Panc1 (cell line): ENCODE data around the gene WDR49. TPM values are rescaled to one million over a fixed set of nuclear protein-coding genes. Genes with fewer than 3 reads are reported as not detected.

ENCODE experiments used
- ATAC-seq: fragments of 200-7000 bp; cut with Tn5 transposase; 2 replicates; pipeline ENCODE4 v1.9.1; 2020; ENCODE audit warnings: mild to moderate bottlenecking, moderate library complexity
- BruUV-seq: library from RNA; stranded (reverse); fragments of 400-500 nt; replicated peaks from 2 replicates; lab custom pipeline; 2021; lab: Mats Ljungman, UMichigan
- CTCF ChIA-PET: fragments of 300-600 bp; sonication (Branson Sonifier 250); formaldehyde crosslinking; loops from one replicate; lab custom pipeline; 2022; ENCODE audit warnings: antibody characterized with exemption; lab: Charles Lee
- POLR2A ChIA-PET: fragments of 300-600 bp; sonication (Branson Sonifier 250); formaldehyde crosslinking; loops from one replicate; lab custom pipeline; 2022; ENCODE audit warnings: antibody characterized with exemption; lab: Charles Lee
- DNase-seq: peaks from one replicate; pipeline ENCODE4 v3.0.0-alpha.2; 2010; ENCODE audit warnings: low read depth, low spot score
- H3K27ac ChIP-seq: 2 replicates; pipeline ENCODE4 v1.5.1; 2011; ENCODE audit warnings: mild to moderate bottlenecking, low read length, inconsistent platforms
- H3K27me3 ChIP-seq: fragments of 200-500 bp; sonication (Bioruptor generic); 2 replicates; pipeline ENCODE4 v1.6.0; 2014; ENCODE audit warnings: low read length, inconsistent platforms; ENCODE audit not compliant: control insufficient read depth, insufficient read depth
- H3K36me3 ChIP-seq: fragments of 200-500 bp; sonication (Bioruptor generic); 2 replicates; pipeline ENCODE4 v1.5.1; 2014; ENCODE audit warnings: inconsistent platforms, mild to moderate bottlenecking, low read length, moderate library complexity; ENCODE audit not compliant: control insufficient read depth, insufficient read depth
- H3K4me1 ChIP-seq: 2 replicates; pipeline ENCODE4 v1.5.1; 2011; ENCODE audit warnings: inconsistent platforms, mild to moderate bottlenecking, low read length, moderate library complexity; ENCODE audit not compliant: control insufficient read depth, insufficient read depth
- H3K4me3 ChIP-seq, 2 experiments: 2 replicates each; pipeline ENCODE4 v1.5.1; 2011 to 2012; ENCODE audit warnings: low read depth in 2 of 2, low read length in 2 of 2, mild to moderate bottlenecking in 2 of 2, inconsistent platforms in 1 of 2, moderate library complexity in 1 of 2
- H3K9me3 ChIP-seq: fragments of 200-500 bp; sonication (Bioruptor generic); 2 replicates; pipeline ENCODE4 v1.5.1; 2014; ENCODE audit warnings: low read depth, mild to moderate bottlenecking, inconsistent platforms, low read length, moderate library complexity; ENCODE audit not compliant: control insufficient read depth, insufficient read depth
- POLR2AphosphoS5 ChIP-seq: IDR thresholded peaks from 2 replicates; pipeline ENCODE4 v1.6.1; 2012; ENCODE audit warnings: mild to moderate bottlenecking, low read depth, low read length, moderate library complexity
- SIN3A ChIP-seq: IDR thresholded peaks from 2 replicates; pipeline ENCODE4 v1.6.1; 2012; ENCODE audit warnings: low read depth, mild to moderate bottlenecking, low read length, moderate library complexity, borderline replicate concordance; ENCODE audit not compliant: insufficient read depth
- TCF7L2 ChIP-seq: IDR thresholded peaks from 2 replicates; pipeline ENCODE4 v1.6.1; 2011; ENCODE audit warnings: mild to moderate bottlenecking, low read depth, low read length, inconsistent platforms
- in situ Hi-C: cut with HindIII; loops from 2 replicates; pipeline ENCODE4 v1.10.0; 2016; ENCODE audit warnings: low sequenced_read_pairs, low pct_unique_long_range_greater_than_20kb
- intact Hi-C: fragments of 100-400 bp; cut with micrococcal nuclease; formaldehyde crosslinking; loops from one replicate; pipeline ENCODE4 v1.10.0; 2022; ENCODE audit not compliant: unreplicated experiment
- total RNA-seq: library from RNA; stranded (reverse); gene quantifications from one replicate; pipeline ENCODE4 v1.2.1, GENCODE V29; 2021; ENCODE audit not compliant: unreplicated experiment
- TF ChIP-seq, protein P1 (sequence below), 2 experiments: IDR thresholded peaks; 2 replicates each; pipeline ENCODE4 v1.6.1; 2011 to 2012; ENCODE audit warnings: low read depth in 2 of 2, control low read depth in 1 of 2, low read length in 1 of 2, mild to moderate bottlenecking in 1 of 2, moderate library complexity in 1 of 2; ENCODE audit not compliant: insufficient read depth in 1 of 2
- TF ChIP-seq, protein P2 (sequence below): fragments of 450-650 bp; IDR thresholded peaks from 2 replicates; pipeline ENCODE4 v1.5.1; 2017; ENCODE audit warnings: mild to moderate bottlenecking

The WDR49 gene
- total RNA-seq, 1 experiment from 2014 or later = 0.23 TPM

DNA sequence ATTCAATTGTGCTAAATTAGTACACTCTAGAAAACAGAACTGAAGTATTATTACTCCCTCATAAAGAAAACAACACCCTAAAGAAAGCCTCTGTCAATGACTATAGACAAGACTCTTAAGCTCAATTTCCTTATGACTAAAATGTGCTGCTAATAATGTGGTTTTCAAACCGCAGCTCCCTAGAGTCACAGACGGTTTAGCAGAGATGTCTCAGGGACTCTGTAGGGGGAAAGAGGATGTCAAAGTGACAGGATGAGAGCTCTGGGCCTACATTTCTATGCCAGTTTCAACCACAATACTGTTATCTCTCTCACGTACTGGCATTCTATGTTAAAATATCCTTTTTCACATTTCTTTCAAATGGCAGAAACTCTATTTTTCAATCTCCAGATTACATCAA, 37.6 kb upstream of the WDR49 start:
- DNase-seq (no peak), ATAC-seq (no peak)
- BruUV-seq = no TSS peak
- POLR2A ChIA-PET = no interaction called here
- in situ Hi-C loops (no loop called here), intact Hi-C loops (no loop called here)
- Histone ChIP-seq H3K27me3 (no peaks in the 10 kb centered on the region), H3K4me1 (no peaks in the 10 kb centered on the region), H3K4me3 (no peak overlapping the region), H3K27ac (no peak overlapping the region), H3K9me3 (no peaks in the 10 kb centered on the region), H3K36me3 (peaks cover 32% of the 10 kb centered on the region)
- CTCF ChIA-PET = no interaction called here
- no peak for TF ChIP-seq TCF7L2
- TF ChIP-seq, protein P1, sequence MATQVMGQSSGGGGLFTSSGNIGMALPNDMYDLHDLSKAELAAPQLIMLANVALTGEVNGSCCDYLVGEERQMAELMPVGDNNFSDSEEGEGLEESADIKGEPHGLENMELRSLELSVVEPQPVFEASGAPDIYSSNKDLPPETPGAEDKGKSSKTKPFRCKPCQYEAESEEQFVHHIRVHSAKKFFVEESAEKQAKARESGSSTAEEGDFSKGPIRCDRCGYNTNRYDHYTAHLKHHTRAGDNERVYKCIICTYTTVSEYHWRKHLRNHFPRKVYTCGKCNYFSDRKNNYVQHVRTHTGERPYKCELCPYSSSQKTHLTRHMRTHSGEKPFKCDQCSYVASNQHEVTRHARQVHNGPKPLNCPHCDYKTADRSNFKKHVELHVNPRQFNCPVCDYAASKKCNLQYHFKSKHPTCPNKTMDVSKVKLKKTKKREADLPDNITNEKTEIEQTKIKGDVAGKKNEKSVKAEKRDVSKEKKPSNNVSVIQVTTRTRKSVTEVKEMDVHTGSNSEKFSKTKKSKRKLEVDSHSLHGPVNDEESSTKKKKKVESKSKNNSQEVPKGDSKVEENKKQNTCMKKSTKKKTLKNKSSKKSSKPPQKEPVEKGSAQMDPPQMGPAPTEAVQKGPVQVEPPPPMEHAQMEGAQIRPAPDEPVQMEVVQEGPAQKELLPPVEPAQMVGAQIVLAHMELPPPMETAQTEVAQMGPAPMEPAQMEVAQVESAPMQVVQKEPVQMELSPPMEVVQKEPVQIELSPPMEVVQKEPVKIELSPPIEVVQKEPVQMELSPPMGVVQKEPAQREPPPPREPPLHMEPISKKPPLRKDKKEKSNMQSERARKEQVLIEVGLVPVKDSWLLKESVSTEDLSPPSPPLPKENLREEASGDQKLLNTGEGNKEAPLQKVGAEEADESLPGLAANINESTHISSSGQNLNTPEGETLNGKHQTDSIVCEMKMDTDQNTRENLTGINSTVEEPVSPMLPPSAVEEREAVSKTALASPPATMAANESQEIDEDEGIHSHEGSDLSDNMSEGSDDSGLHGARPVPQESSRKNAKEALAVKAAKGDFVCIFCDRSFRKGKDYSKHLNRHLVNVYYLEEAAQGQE (IDR thresholded peaks at IDR 0.05; ENCODE audit: insufficient read depth in 1 of 2, low read depth in 2 of 2, low read length in 1 of 2) = no peak
- TF ChIP-seq POLR2AphosphoS5 = no peak
- TF ChIP-seq SIN3A = no peak
- TF ChIP-seq, protein P2, sequence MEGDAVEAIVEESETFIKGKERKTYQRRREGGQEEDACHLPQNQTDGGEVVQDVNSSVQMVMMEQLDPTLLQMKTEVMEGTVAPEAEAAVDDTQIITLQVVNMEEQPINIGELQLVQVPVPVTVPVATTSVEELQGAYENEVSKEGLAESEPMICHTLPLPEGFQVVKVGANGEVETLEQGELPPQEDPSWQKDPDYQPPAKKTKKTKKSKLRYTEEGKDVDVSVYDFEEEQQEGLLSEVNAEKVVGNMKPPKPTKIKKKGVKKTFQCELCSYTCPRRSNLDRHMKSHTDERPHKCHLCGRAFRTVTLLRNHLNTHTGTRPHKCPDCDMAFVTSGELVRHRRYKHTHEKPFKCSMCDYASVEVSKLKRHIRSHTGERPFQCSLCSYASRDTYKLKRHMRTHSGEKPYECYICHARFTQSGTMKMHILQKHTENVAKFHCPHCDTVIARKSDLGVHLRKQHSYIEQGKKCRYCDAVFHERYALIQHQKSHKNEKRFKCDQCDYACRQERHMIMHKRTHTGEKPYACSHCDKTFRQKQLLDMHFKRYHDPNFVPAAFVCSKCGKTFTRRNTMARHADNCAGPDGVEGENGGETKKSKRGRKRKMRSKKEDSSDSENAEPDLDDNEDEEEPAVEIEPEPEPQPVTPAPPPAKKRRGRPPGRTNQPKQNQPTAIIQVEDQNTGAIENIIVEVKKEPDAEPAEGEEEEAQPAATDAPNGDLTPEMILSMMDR = no peak

DNA sequence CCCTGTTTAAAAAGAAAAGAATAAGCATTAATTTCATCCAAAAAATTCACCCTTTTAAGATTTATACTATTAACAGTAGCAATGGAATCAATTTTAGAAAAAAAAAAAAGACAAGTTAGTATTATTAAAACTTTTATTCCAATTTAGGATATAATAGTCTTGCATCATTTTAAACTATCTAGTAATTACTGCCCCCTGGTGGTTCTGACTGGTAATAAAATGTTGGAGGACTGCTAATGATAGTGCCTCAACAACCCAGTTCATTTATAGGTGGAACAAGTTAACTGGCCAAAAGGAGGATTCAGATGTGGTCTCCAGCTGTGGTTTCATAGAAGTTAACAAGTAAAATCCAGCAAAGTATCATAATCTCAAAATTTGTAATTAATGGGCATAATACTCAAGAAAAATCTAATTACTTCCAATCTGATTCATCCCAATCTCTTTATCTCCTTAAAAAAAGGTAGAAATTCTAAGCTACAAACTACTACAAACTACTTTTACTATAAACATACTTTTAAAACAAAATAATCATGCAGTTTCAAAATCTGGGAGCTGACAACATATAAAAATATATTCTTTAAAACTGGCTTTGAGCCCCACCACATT, 30.7 kb upstream of the WDR49 start:
- peak; percentile 89 for ATAC-seq
- ChIA-PET POLR2A (interaction anchor here (0.6 to 1.3 kb wide), 2 partner anchors 15 to 1671 kb away, joined by 3 read pairs; no protein-coding TSS in a partner anchor), CTCF (interaction anchor here (1.2 kb wide), 1 partner anchor 304 kb away, joined by 3 read pairs; the partner anchor contains the start of gene ZBBX)
- Histone ChIP-seq H3K4me1 (no peaks in the 10 kb centered on the region), H3K27me3 (no peaks in the 10 kb centered on the region), H3K9me3 (no peaks in the 10 kb centered on the region), H3K27ac (no peak overlapping the region), H3K4me3 (no peak overlapping the region), H3K36me3 (peaks cover 33% of the 10 kb centered on the region)
- DNase-seq = peak; percentile 54
- TF ChIP-seq, protein P1 (IDR thresholded peaks at IDR 0.05; ENCODE audit: insufficient read depth in 1 of 2, low read depth in 2 of 2, low read length in 1 of 2) = no peak
- TF ChIP-seq, protein P2 = peak; percentile 79; the same call in 1 of the 2 replicates
- no TSS peak for BruUV-seq
- intact Hi-C loops = loop anchor here (2.0 to 5.0 kb wide), 2 partner anchors 277 to 304 kb away; partner anchors contain the start of gene ZBBX
- in situ Hi-C loops = no loop called here
